ENCODE data around the gene ERC2.

Gene ERC2

GRCh38 chr3:56398659-56399058, 69.6 kb downstream of the ERC2 start:
- Histone ChIP-seq H3K36me3 (ENCODE audit: insufficient read depth, low read depth, low read length) (no peaks in the 10 kb centered on the region), H3K4me1 (ENCODE audit: insufficient read depth, low read length) (peaks cover 3% of the 10 kb centered on the region; the same call in 1 of the 2 replicates), H3K9me3 (ENCODE audit: insufficient read depth, low read depth, low read length) (no peaks in the 10 kb centered on the region), H3K27ac (ENCODE audit: low read length) (no peak overlapping the region), H3K9ac (ENCODE audit: low read depth, low read length) (no peak overlapping the region), H3K4me3 (ENCODE audit: low read length) (no peak overlapping the region), H3K27me3 (ENCODE audit: insufficient read depth, low read length) (no peaks in the 10 kb centered on the region)

DNA sequence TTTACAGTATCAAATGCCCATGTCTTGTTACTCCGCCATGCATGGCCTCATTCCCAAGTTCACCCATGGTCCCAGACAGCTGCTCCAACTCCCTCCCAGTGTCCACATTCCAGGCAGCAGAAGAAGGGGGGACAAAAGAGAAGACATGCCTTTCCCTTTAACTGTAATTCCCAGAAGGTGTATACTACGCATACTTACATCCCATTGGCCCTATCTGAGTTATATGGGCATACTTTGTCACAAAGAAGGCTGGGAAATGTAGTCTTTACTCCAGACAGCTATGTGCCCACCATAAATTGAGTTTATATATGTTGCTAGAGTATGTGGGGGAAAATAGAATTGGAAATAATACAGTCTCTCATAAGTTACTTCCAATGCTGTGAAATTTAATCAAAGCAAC, 70.5 kb downstream of the ERC2 start:
- H3K27ac ChIP-seq (ENCODE audit: low read length) = no peak overlapping the region
- H3K27me3 ChIP-seq (ENCODE audit: insufficient read depth, low read length) = no peaks in the 10 kb centered on the region
- H3K4me3 ChIP-seq (ENCODE audit: low read length) = no peak overlapping the region
- H3K4me1 ChIP-seq (ENCODE audit: insufficient read depth, low read length) = peaks cover 3% of the 10 kb centered on the region; the same call in 1 of the 2 replicates
- no peaks in the 10 kb centered on the region for H3K9me3 ChIP-seq (ENCODE audit: insufficient read depth, low read depth, low read length)
- H3K36me3 ChIP-seq (ENCODE audit: insufficient read depth, low read depth, low read length) = no peaks in the 10 kb centered on the region
- H3K9ac ChIP-seq (ENCODE audit: low read depth, low read length) = no peak overlapping the region

- Histone ChIP-seq H3K27ac (ENCODE audit: low read length) (no peak overlapping the region), H3K36me3 (ENCODE audit: insufficient read depth, low read depth, low read length) (no peaks in the 10 kb centered on the region), H3K4me1 (ENCODE audit: insufficient read depth, low read length) (no peaks in the 10 kb centered on the region), H3K9ac (ENCODE audit: low read depth, low read length) (no peak overlapping the region), H3K4me3 (ENCODE audit: low read length) (no peak overlapping the region), H3K27me3 (ENCODE audit: insufficient read depth, low read length) (no peaks in the 10 kb centered on the region), H3K9me3 (ENCODE audit: insufficient read depth, low read depth, low read length) (no peaks in the 10 kb centered on the region)
These were observed 79.0 kb downstream of the ERC2 start for GRCh38 chr3:56389183-56389830.

GRCh38 chr3:56383092-56383491, 85.2 kb downstream of the ERC2 start:
- no peak overlapping the region for H3K4me3 ChIP-seq (ENCODE audit: low read length)
- H3K9ac ChIP-seq (ENCODE audit: low read depth, low read length) = no peak overlapping the region
- H3K9me3 ChIP-seq (ENCODE audit: insufficient read depth, low read depth, low read length) = no peaks in the 10 kb centered on the region
- H3K27ac ChIP-seq (ENCODE audit: low read length) = no peak overlapping the region
- no peaks in the 10 kb centered on the region for H3K4me1 ChIP-seq (ENCODE audit: insufficient read depth, low read length)
- no peaks in the 10 kb centered on the region for H3K36me3 ChIP-seq (ENCODE audit: insufficient read depth, low read depth, low read length)
- H3K27me3 ChIP-seq (ENCODE audit: insufficient read depth, low read length) = no peaks in the 10 kb centered on the region

DNA sequence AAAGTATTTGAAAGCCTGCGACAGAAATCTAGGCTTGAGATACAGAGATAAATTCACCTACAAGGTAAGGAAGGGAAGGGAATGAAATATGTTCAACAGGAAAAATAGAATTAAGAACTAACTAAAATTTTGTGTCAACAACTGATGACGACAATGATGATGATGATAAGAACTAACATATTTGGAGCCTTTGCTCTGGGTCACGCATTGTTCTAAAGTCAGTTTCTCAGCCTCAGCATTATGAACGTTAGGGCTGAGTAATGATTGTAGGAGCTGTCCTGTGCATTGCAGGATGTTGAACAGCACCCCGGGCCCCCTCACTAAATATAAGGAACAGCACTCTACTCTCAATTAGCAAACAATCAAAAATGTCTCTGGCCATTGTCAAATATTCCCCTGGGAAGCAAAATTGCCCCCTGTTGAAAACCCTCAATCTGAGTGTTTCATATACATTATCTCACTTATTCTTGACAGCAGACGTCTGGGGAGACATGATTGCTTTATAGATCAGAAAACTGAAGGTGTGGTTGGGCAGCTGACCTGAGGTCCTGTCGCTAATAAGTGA, 88.5 kb downstream of the ERC2 start:
- Histone ChIP-seq H3K27me3 (ENCODE audit: insufficient read depth, low read length) (no peaks in the 10 kb centered on the region), H3K9me3 (ENCODE audit: insufficient read depth, low read depth, low read length) (peaks cover 8% of the 10 kb centered on the region), H3K36me3 (ENCODE audit: insufficient read depth, low read depth, low read length) (no peaks in the 10 kb centered on the region), H3K9ac (ENCODE audit: low read depth, low read length) (no peak overlapping the region), H3K4me1 (ENCODE audit: insufficient read depth, low read length) (no peaks in the 10 kb centered on the region; the same call in 1 of the 2 replicates), H3K4me3 (ENCODE audit: low read length) (no peak overlapping the region), H3K27ac (ENCODE audit: low read length) (no peak overlapping the region)

GRCh38 chr3:56375654-56376053, 92.6 kb downstream of the ERC2 start:
- H3K9ac ChIP-seq (ENCODE audit: low read depth, low read length) = no peak overlapping the region
- H3K4me3 ChIP-seq (ENCODE audit: low read length) = no peak overlapping the region
- H3K9me3 ChIP-seq (ENCODE audit: insufficient read depth, low read depth, low read length) = peaks cover 8% of the 10 kb centered on the region
- H3K27ac ChIP-seq (ENCODE audit: low read length) = no peak overlapping the region
- peaks cover 18% of the 10 kb centered on the region for H3K4me1 ChIP-seq (ENCODE audit: insufficient read depth, low read length)
- no peaks in the 10 kb centered on the region for H3K36me3 ChIP-seq (ENCODE audit: insufficient read depth, low read depth, low read length)
- no peaks in the 10 kb centered on the region for H3K27me3 ChIP-seq (ENCODE audit: insufficient read depth, low read length)

DNA sequence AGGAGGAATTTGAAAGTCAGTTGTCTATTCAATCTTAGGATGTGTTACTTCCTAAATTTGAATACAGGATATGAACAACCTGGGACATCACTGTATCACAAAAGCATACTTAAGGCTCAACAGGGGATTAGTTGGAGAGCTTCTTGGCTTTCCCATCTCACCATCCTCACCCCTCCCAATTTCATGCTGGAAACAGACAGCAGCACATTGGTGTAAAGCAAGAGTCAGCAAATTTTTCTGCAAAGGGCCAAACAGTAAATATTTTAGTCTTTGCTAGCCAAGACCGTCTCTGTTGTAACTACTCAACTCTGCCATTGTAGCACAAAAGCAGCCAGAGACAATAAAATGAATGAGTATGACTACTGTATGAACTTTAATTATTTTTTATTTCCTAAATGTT, 94.9 kb downstream of the ERC2 start:
- Histone ChIP-seq H3K9ac (ENCODE audit: low read depth, low read length) (peak overlapping the region; percentile 19; the same call in 1 of the 2 replicates), H3K27ac (ENCODE audit: low read length) (no peak overlapping the region), H3K4me1 (ENCODE audit: insufficient read depth, low read length) (peaks cover 18% of the 10 kb centered on the region), H3K36me3 (ENCODE audit: insufficient read depth, low read depth, low read length) (no peaks in the 10 kb centered on the region), H3K4me3 (ENCODE audit: low read length) (peak overlapping the region; percentile 22; the same call in 1 of the 2 replicates), H3K9me3 (ENCODE audit: insufficient read depth, low read depth, low read length) (peaks cover 8% of the 10 kb centered on the region), H3K27me3 (ENCODE audit: insufficient read depth, low read length) (no peaks in the 10 kb centered on the region)

- peaks cover 25% of the 10 kb centered on the region for H3K4me1 ChIP-seq (ENCODE audit: insufficient read depth, low read length)
- H3K9ac ChIP-seq (ENCODE audit: low read depth, low read length) = no peak overlapping the region
- H3K27ac ChIP-seq (ENCODE audit: low read length) = no peak overlapping the region
- H3K27me3 ChIP-seq (ENCODE audit: insufficient read depth, low read length) = no peaks in the 10 kb centered on the region
- no peaks in the 10 kb centered on the region for H3K36me3 ChIP-seq (ENCODE audit: insufficient read depth, low read depth, low read length)
- no peak overlapping the region for H3K4me3 ChIP-seq (ENCODE audit: low read length)
- peaks cover 7% of the 10 kb centered on the region for H3K9me3 ChIP-seq (ENCODE audit: insufficient read depth, low read depth, low read length)
These were observed 97.1 kb downstream of the ERC2 start for GRCh38 chr3:56370991-56371775.

- H3K27me3 ChIP-seq (ENCODE audit: insufficient read depth, low read length) = no peaks in the 10 kb centered on the region
- H3K27ac ChIP-seq (ENCODE audit: low read length) = no peak overlapping the region
- H3K9me3 ChIP-seq (ENCODE audit: insufficient read depth, low read depth, low read length) = no peaks in the 10 kb centered on the region
- H3K36me3 ChIP-seq (ENCODE audit: insufficient read depth, low read depth, low read length) = no peaks in the 10 kb centered on the region
- no peak overlapping the region for H3K9ac ChIP-seq (ENCODE audit: low read depth, low read length)
- H3K4me3 ChIP-seq (ENCODE audit: low read length) = no peak overlapping the region
- peaks cover 25% of the 10 kb centered on the region for H3K4me1 ChIP-seq (ENCODE audit: insufficient read depth, low read length)
These were observed 98.4 kb downstream of the ERC2 start for GRCh38 chr3:56369914-56370313.

DNA sequence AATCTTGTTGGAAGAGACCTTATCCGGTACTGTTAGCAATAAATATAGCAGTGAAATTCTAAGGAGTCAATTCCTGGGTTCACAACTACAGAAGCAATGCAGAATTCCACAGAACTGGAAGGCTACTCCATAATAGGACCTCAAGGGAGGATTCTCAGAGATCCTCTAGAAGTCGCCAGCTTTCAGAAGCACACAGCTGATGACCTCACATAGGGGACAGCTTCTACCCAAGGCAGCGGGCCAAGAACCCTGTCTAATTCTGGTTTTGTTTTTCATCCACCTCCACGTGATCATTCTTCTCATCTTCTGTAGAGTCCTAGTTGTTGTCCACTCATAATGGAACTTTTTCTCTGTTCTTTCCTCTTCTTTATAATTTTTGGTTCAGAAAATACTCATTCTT, 99.4 kb downstream of the ERC2 start:
- no peak overlapping the region for H3K9ac ChIP-seq (ENCODE audit: low read depth, low read length)

DNA sequence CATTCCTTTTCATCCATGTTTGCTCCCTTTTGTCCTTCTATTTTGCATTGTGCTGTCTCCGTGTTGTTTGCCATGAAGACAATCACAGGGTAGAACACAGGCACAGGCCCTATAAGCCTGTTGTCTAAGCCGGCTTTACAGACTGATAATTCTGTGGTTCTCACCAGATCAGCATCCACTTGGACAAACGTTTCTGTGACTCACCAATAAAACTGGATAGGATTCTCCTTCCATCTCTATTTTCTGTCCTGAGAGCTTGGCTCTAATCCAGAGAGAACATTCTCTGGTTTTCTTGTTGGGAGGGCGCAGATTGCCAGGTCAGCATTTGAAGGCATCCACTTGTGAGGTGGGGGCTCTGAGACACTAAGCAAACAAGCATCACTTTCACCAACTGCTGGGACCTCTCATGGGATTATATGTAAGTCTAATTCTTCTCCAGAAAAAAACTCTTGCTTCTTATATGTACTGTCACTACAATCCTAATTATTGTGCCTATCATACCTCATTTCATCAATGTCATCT, 101.6 kb downstream of the ERC2 start:
- no peaks in the 10 kb centered on the region for H3K9me3 ChIP-seq (ENCODE audit: insufficient read depth, low read depth, low read length)
- H3K27ac ChIP-seq (ENCODE audit: low read length) = no peak overlapping the region
- peaks cover 9% of the 10 kb centered on the region; the same call in 1 of the 2 replicates for H3K4me1 ChIP-seq (ENCODE audit: insufficient read depth, low read length)

More for the DNA sequence above, 99.4 kb downstream of the ERC2 start:
- Histone ChIP-seq H3K36me3 (ENCODE audit: insufficient read depth, low read depth, low read length) (no peaks in the 10 kb centered on the region), H3K9me3 (ENCODE audit: insufficient read depth, low read depth, low read length) (no peaks in the 10 kb centered on the region), H3K27me3 (ENCODE audit: insufficient read depth, low read length) (no peaks in the 10 kb centered on the region), H3K4me3 (ENCODE audit: low read length) (no peak overlapping the region), H3K4me1 (ENCODE audit: insufficient read depth, low read length) (peaks cover 20% of the 10 kb centered on the region), H3K27ac (ENCODE audit: low read length) (no peak overlapping the region)

More for the DNA sequence above, 101.6 kb downstream of the ERC2 start:
- Histone ChIP-seq H3K36me3 (ENCODE audit: insufficient read depth, low read depth, low read length) (no peaks in the 10 kb centered on the region), H3K9ac (ENCODE audit: low read depth, low read length) (no peak overlapping the region), H3K4me3 (ENCODE audit: low read length) (no peak overlapping the region), H3K27me3 (ENCODE audit: insufficient read depth, low read length) (no peaks in the 10 kb centered on the region)

All from iPS-20b (cell line).